Measurements from ENCODE around the gene DUSP2.

Gene DUSP2

GRCh38 chr2:96114903-96115581 lies 30.2 kb downstream of the DUSP2 start:
- H3K4me3 ChIP-seq (ENCODE audit: low read length), result no peak overlapping the region
- H3K27ac ChIP-seq (ENCODE audit: low read length), result no peak overlapping the region
- H3K9ac ChIP-seq (ENCODE audit: low read depth, low read length), result no peak overlapping the region
- no peaks in the 10 kb centered on the region for H3K9me3 ChIP-seq (ENCODE audit: insufficient read depth, low read depth, low read length)
- H3K36me3 ChIP-seq (ENCODE audit: insufficient read depth, low read depth, low read length), result no peaks in the 10 kb centered on the region
- H3K4me1 ChIP-seq (ENCODE audit: insufficient read depth, low read length), result no peaks in the 10 kb centered on the region
- peaks cover 51% of the 10 kb centered on the region for H3K27me3 ChIP-seq (ENCODE audit: insufficient read depth, low read length)

DNA sequence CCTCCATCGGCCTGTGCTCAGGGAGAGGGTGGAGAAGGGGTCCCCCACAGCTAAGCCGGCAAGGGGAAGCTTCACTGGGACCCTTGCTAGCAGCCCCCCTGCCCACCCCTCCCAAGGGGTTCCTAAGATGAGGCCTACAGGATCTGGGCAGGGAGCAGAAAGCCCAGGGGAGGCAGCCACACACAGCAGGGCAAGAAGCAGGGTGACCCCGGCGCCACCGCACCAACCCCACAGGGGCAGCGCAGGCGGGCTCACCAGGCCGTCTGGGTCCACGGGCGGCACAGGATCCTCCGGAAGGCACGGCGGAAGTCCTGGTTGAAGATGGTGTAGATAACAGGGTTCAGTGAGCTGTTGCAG lies 30.7 kb downstream of the DUSP2 start:
- no peak overlapping the region for H3K4me3 ChIP-seq (ENCODE audit: low read length)
- H3K36me3 ChIP-seq (ENCODE audit: insufficient read depth, low read depth, low read length), result no peaks in the 10 kb centered on the region
- H3K9ac ChIP-seq (ENCODE audit: low read depth, low read length), result no peak overlapping the region
- H3K9me3 ChIP-seq (ENCODE audit: insufficient read depth, low read depth, low read length), result no peaks in the 10 kb centered on the region
- peaks cover 46% of the 10 kb centered on the region for H3K27me3 ChIP-seq (ENCODE audit: insufficient read depth, low read length)
- H3K4me1 ChIP-seq (ENCODE audit: insufficient read depth, low read length), result no peaks in the 10 kb centered on the region
- no peak overlapping the region for H3K27ac ChIP-seq (ENCODE audit: low read length)

DNA sequence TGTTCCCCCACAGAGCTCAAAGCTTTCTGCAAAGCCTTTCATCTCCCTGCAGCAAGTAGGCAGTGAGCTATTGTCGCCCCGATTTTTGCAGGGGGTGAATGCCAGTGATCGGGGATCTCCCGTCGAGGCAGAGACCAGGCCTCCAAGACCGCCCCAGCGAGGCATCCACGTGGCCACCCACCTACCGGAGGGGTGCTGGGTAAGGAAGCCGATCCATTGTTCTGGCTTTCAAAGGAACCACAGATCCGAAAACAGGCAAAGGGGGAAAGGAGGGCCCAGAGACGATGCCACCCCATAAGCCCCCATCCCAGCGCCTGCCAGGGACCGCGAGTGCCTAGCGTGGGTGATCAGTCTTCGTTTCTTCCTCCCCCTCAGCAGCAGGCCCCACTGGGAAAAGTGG lies 31.3 kb downstream of the DUSP2 start:
- H3K27ac ChIP-seq (ENCODE audit: low read length), result no peak overlapping the region
- no peak overlapping the region for H3K9ac ChIP-seq (ENCODE audit: low read depth, low read length)

GRCh38 chr2:96113367-96113677 lies 31.9 kb downstream of the DUSP2 start:
- Histone ChIP-seq H3K27ac (ENCODE audit: low read length) (no peak overlapping the region), H3K4me1 (ENCODE audit: insufficient read depth, low read length) (peaks cover 3% of the 10 kb centered on the region; the same call in 1 of the 2 replicates), H3K9me3 (ENCODE audit: insufficient read depth, low read depth, low read length) (no peaks in the 10 kb centered on the region), H3K36me3 (ENCODE audit: insufficient read depth, low read depth, low read length) (no peaks in the 10 kb centered on the region), H3K9ac (ENCODE audit: low read depth, low read length) (no peak overlapping the region), H3K27me3 (ENCODE audit: insufficient read depth, low read length) (peaks cover 34% of the 10 kb centered on the region), H3K4me3 (ENCODE audit: low read length) (no peak overlapping the region)

More for the DNA sequence above, 31.3 kb downstream of the DUSP2 start:
- H3K4me3 ChIP-seq (ENCODE audit: low read length), result no peak overlapping the region
- H3K36me3 ChIP-seq (ENCODE audit: insufficient read depth, low read depth, low read length), result no peaks in the 10 kb centered on the region
- no peaks in the 10 kb centered on the region for H3K9me3 ChIP-seq (ENCODE audit: insufficient read depth, low read depth, low read length)
- peaks cover 40% of the 10 kb centered on the region for H3K27me3 ChIP-seq (ENCODE audit: insufficient read depth, low read length)
- no peaks in the 10 kb centered on the region; the same call in 1 of the 2 replicates for H3K4me1 ChIP-seq (ENCODE audit: insufficient read depth, low read length)

GRCh38 chr2:96112501-96113366 lies 32.5 kb downstream of the DUSP2 start:
- Histone ChIP-seq H3K4me1 (ENCODE audit: insufficient read depth, low read length) (peaks cover 3% of the 10 kb centered on the region; the same call in 1 of the 2 replicates), H3K36me3 (ENCODE audit: insufficient read depth, low read depth, low read length) (no peaks in the 10 kb centered on the region), H3K4me3 (ENCODE audit: low read length) (no peak overlapping the region), H3K9ac (ENCODE audit: low read depth, low read length) (no peak overlapping the region), H3K9me3 (ENCODE audit: insufficient read depth, low read depth, low read length) (no peaks in the 10 kb centered on the region), H3K27ac (ENCODE audit: low read length) (no peak overlapping the region), H3K27me3 (ENCODE audit: insufficient read depth, low read length) (peaks cover 28% of the 10 kb centered on the region)

DNA sequence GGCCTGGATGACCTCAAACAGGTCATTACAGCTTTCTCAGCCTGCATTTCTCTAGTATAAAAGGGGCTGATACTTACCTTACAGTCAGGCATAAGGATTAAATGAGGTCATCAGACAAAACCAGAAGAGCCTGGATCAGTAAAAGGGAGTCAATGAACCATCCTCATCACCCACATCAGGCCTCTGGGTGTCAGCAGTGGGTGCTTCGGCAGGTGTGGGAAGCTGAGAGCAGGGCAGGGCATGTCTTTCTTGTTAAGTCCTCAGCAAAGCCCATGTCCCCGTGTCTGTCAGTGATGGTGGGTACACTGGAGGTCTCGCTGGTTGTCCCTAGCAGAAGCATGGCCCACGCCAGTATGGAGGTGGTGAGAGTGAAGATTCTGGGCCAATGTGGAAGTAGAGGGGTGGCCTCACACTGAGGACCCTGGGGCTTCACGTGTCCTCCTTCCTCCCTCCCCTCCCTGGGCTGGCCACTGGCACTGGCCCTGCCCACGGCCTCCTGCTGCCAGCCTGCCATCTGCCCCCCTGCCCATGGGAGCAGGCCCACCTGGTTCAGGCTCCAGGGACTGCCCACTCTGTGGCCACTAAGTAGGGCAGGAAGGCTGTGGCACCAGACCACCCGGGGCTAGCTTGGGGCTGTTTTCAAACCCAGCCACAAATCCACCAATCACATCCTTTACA lies 33.3 kb downstream of the DUSP2 start:
- H3K27me3 ChIP-seq (ENCODE audit: insufficient read depth, low read length), result peaks cover 20% of the 10 kb centered on the region
- H3K36me3 ChIP-seq (ENCODE audit: insufficient read depth, low read depth, low read length), result no peaks in the 10 kb centered on the region
- H3K9me3 ChIP-seq (ENCODE audit: insufficient read depth, low read depth, low read length), result no peaks in the 10 kb centered on the region
- no peak overlapping the region for H3K27ac ChIP-seq (ENCODE audit: low read length)
- no peak overlapping the region for H3K9ac ChIP-seq (ENCODE audit: low read depth, low read length)
- H3K4me3 ChIP-seq (ENCODE audit: low read length), result no peak overlapping the region
- H3K4me1 ChIP-seq (ENCODE audit: insufficient read depth, low read length), result peaks cover 7% of the 10 kb centered on the region; the same call in 1 of the 2 replicates

GRCh38 chr2:96111257-96111640 lies 34.0 kb downstream of the DUSP2 start:
- no peaks in the 10 kb centered on the region for H3K9me3 ChIP-seq (ENCODE audit: insufficient read depth, low read depth, low read length)
- H3K4me3 ChIP-seq (ENCODE audit: low read length), result no peak overlapping the region
- H3K27me3 ChIP-seq (ENCODE audit: insufficient read depth, low read length), result peaks cover 19% of the 10 kb centered on the region
- no peak overlapping the region for H3K9ac ChIP-seq (ENCODE audit: low read depth, low read length)
- no peaks in the 10 kb centered on the region for H3K36me3 ChIP-seq (ENCODE audit: insufficient read depth, low read depth, low read length)
- no peak overlapping the region for H3K27ac ChIP-seq (ENCODE audit: low read length)
- peaks cover 7% of the 10 kb centered on the region; the same call in 1 of the 2 replicates for H3K4me1 ChIP-seq (ENCODE audit: insufficient read depth, low read length)

DNA sequence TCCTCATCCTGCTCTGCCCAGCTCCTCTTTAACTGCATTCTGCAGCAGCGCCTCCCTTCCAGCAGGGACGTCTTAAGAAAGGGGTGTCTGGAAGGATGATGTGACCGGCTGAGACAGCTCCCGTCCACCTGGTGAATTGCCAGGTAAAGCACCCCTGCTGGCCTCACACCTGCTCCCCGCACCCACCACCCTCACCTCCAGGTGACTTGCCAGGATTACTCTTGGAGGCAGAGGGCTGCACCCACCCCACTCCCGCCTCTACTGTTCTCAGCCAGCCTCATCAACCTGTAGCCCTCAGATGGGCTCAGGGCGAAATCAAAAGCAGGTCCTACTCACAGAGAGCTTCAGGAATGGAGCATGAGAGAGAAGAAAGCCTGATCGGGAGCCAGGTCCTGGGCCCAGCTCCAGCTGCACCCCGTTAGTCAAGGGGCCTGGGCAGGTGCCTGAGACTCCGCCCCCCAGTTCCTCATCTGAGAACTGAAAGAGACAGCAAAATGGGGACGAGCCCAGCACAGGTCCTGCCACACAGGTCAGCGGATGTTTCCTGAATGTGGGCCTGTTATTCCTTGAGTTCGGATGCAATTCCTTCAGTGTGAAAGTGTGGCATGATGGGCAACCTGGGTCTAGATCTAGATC lies 34.5 kb downstream of the DUSP2 start:
- Histone ChIP-seq H3K4me1 (ENCODE audit: insufficient read depth, low read length) (peaks cover 7% of the 10 kb centered on the region; the same call in 1 of the 2 replicates), H3K27ac (ENCODE audit: low read length) (no peak overlapping the region), H3K9me3 (ENCODE audit: insufficient read depth, low read depth, low read length) (0 out of 2 replicates have a peak, but pooled peaks cover under 1% of the 10 kb centered on the region), H3K36me3 (ENCODE audit: insufficient read depth, low read depth, low read length) (no peaks in the 10 kb centered on the region), H3K9ac (ENCODE audit: low read depth, low read length) (no peak overlapping the region), H3K27me3 (ENCODE audit: insufficient read depth, low read length) (peaks cover 14% of the 10 kb centered on the region), H3K4me3 (ENCODE audit: low read length) (no peak overlapping the region)

GRCh38 chr2:96109931-96110511 lies 35.2 kb downstream of the DUSP2 start:
- no peak overlapping the region for H3K4me3 ChIP-seq (ENCODE audit: low read length)
- no peak overlapping the region for H3K9ac ChIP-seq (ENCODE audit: low read depth, low read length)
- H3K27ac ChIP-seq (ENCODE audit: low read length), result no peak overlapping the region
- H3K27me3 ChIP-seq (ENCODE audit: insufficient read depth, low read length), result peaks cover 7% of the 10 kb centered on the region
- peaks cover 7% of the 10 kb centered on the region; the same call in 1 of the 2 replicates for H3K9me3 ChIP-seq (ENCODE audit: insufficient read depth, low read depth, low read length)
- H3K36me3 ChIP-seq (ENCODE audit: insufficient read depth, low read depth, low read length), result no peaks in the 10 kb centered on the region
- H3K4me1 ChIP-seq (ENCODE audit: insufficient read depth, low read length), result peaks cover 7% of the 10 kb centered on the region; the same call in 1 of the 2 replicates

DNA sequence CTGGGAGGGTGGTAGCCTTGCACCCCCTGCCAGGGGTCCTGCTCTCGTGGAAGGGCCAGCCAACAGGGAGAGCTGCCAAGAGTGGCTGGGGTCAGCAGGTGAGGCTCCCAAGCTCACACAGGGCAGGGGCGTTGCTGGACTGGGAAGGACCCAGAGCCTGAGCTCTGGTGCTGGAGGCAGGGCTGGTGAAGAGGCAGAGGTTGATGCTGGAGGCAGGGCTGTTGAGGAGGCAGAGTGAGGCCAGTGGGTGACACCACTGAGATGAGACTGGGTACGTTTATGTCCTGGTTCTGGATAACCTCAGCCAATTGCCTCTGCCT lies 35.9 kb downstream of the DUSP2 start:
- Histone ChIP-seq H3K27me3 (ENCODE audit: insufficient read depth, low read length) (0 out of 2 replicates have a peak, but pooled peaks cover under 1% of the 10 kb centered on the region), H3K4me3 (ENCODE audit: low read length) (no peak overlapping the region), H3K4me1 (ENCODE audit: insufficient read depth, low read length) (peaks cover 7% of the 10 kb centered on the region; the same call in 1 of the 2 replicates), H3K27ac (ENCODE audit: low read length) (no peak overlapping the region), H3K9ac (ENCODE audit: low read depth, low read length) (peak overlapping the region; percentile 29; the same call in 1 of the 2 replicates), H3K36me3 (ENCODE audit: insufficient read depth, low read depth, low read length) (no peaks in the 10 kb centered on the region), H3K9me3 (ENCODE audit: insufficient read depth, low read depth, low read length) (peaks cover 8% of the 10 kb centered on the region; the same call in 1 of the 2 replicates)

Data from iPS-20b (cell line).